ENCODE data around the gene INF2. TPM values are rescaled to one million over a fixed set of nuclear protein-coding genes. Genes with fewer than 3 reads are reported as not detected.

INF2 gene
- total RNA-seq, 1 donor from 2014 or later: 26.6 TPM

DNA sequence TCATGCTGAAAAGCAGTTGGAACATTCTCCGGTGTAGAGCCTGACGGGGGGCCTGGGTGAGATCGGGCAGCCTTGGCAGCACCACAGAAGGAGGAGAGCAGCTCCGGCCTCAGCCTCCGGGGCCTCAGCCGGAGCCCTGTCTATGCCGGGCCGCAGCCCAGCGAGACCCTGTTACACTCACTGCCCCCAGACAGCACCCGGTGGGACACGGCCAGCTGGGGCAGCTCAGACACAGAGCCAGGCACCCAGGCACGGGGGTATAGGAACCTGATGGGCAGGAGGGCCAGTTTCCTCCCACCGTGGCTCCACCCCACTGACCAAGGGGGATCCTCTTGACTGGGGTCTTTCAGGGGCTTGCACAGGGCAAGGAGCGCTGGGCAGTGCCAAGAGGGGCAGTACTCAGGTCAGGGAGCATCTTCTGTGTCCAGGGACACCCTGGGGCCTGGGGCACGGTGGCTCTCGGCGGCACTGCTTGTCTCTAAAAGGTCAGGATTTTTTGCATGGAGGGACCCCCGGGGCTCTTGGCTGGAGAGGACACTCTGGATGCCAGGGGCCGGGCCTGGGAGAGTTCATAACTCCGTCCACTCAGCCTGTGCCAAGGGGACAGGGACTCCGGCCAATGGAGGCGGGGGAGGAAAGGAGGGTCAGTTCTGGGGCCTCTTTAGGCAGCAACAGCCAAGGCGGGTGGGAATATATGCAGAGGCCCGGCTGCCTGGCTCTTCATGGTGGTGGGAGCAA lies 9.4 kb downstream of the INF2 start:
- DNase-seq (ENCODE audit: low read depth): no peak
- TF ChIP-seq, protein P1, sequence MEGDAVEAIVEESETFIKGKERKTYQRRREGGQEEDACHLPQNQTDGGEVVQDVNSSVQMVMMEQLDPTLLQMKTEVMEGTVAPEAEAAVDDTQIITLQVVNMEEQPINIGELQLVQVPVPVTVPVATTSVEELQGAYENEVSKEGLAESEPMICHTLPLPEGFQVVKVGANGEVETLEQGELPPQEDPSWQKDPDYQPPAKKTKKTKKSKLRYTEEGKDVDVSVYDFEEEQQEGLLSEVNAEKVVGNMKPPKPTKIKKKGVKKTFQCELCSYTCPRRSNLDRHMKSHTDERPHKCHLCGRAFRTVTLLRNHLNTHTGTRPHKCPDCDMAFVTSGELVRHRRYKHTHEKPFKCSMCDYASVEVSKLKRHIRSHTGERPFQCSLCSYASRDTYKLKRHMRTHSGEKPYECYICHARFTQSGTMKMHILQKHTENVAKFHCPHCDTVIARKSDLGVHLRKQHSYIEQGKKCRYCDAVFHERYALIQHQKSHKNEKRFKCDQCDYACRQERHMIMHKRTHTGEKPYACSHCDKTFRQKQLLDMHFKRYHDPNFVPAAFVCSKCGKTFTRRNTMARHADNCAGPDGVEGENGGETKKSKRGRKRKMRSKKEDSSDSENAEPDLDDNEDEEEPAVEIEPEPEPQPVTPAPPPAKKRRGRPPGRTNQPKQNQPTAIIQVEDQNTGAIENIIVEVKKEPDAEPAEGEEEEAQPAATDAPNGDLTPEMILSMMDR (IDR thresholded peaks at IDR 0.05; ENCODE audit: insufficient read depth, low read length, severe bottlenecking): no peak
- no peak overlapping the region for H3K4me3 ChIP-seq (ENCODE audit: low read depth, low read length)
- H3K27me3 ChIP-seq (ENCODE audit: control insufficient read depth, insufficient read depth, low read length): no peaks in the 10 kb centered on the region
- FAIRE-seq: no peak
- H3K36me3 ChIP-seq (ENCODE audit: control insufficient read depth, insufficient read depth, low read length): peaks cover 41% of the 10 kb centered on the region

DNA sequence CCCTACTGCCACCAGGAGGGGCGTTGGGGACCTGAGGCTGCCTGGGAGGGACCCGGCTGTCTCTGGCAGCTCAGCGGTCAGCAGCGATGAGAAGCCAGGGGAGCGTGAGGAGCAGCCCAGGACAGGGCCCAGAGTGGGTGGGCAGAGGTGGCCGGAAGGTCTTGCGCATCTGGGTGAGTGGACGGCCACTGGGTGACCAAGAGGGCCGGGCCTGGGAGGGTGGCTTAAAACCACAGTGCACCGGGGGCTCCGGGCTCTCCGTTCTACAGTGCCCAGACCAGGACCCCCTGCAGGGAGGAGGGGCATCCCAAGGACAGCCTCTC lies 10.0 kb downstream of the INF2 start:
- Histone ChIP-seq H3K36me3 (ENCODE audit: control insufficient read depth, insufficient read depth, low read length) (peaks cover 40% of the 10 kb centered on the region), H3K27me3 (ENCODE audit: control insufficient read depth, insufficient read depth, low read length) (no peaks in the 10 kb centered on the region), H3K4me3 (ENCODE audit: low read depth, low read length) (no peak overlapping the region)
- DNase-seq (ENCODE audit: low read depth) (no peak), FAIRE-seq (no peak)
- TF ChIP-seq, protein P1 (IDR thresholded peaks at IDR 0.05; ENCODE audit: insufficient read depth, low read length, severe bottlenecking): no peak

- TF ChIP-seq, protein P1 (IDR thresholded peaks at IDR 0.05; ENCODE audit: insufficient read depth, low read length, severe bottlenecking): no peak
- no peaks in the 10 kb centered on the region for H3K27me3 ChIP-seq (ENCODE audit: control insufficient read depth, insufficient read depth, low read length)
- no peak for DNase-seq (ENCODE audit: low read depth)
- no peak overlapping the region for H3K4me3 ChIP-seq (ENCODE audit: low read depth, low read length)
- H3K36me3 ChIP-seq (ENCODE audit: control insufficient read depth, insufficient read depth, low read length): peaks cover 37% of the 10 kb centered on the region
- FAIRE-seq: no peak
Measured at GRCh38 chr14:104700225-104700651, 10.8 kb downstream of the INF2 start.

GRCh38 chr14:104700747-104701217 lies 11.4 kb downstream of the INF2 start:
- H3K4me3 ChIP-seq (ENCODE audit: low read depth, low read length): no peak overlapping the region
- peaks cover 36% of the 10 kb centered on the region for H3K36me3 ChIP-seq (ENCODE audit: control insufficient read depth, insufficient read depth, low read length)
- H3K27me3 ChIP-seq (ENCODE audit: control insufficient read depth, insufficient read depth, low read length): no peaks in the 10 kb centered on the region
- DNase-seq (ENCODE audit: low read depth) (no peak), FAIRE-seq (no peak)
- TF ChIP-seq, protein P1 (IDR thresholded peaks at IDR 0.05; ENCODE audit: insufficient read depth, low read length, severe bottlenecking): no peak

DNA sequence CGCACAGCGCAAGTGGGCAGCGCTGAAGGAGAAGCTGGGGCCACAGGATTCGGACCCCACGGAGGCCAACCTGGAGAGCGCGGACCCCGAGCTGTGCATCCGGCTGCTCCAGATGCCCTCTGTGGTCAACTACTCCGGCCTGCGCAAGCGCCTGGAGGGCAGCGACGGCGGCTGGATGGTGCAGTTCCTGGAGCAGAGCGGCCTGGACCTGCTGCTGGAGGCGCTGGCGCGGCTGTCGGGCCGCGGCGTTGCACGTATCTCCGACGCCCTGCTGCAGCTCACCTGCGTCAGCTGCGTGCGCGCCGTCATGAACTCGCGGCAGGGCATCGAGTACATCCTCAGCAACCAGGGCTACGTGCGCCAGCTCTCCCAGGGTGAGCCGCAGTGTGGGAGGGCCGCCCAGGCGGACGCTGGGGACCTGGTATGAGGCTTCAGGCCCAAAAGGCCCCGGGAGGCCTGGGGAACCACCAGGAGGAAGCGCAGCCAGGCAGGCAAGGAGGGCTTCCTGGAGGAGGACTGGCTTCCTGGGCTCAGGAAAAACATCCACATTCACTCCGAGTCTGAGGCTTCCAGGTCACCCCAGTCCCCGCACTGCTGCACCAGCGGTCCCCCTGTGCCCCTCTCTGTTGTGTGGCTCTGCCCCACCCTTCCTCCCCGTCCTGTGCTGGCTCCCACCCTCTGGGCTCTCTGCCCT lies 12.1 kb downstream of the INF2 start:
- peaks cover 33% of the 10 kb centered on the region for H3K36me3 ChIP-seq (ENCODE audit: control insufficient read depth, insufficient read depth, low read length)
- no peaks in the 10 kb centered on the region for H3K27me3 ChIP-seq (ENCODE audit: control insufficient read depth, insufficient read depth, low read length)
- DNase-seq (ENCODE audit: low read depth) (no peak), FAIRE-seq (no peak)
- TF ChIP-seq, protein P1 (IDR thresholded peaks at IDR 0.05; ENCODE audit: insufficient read depth, low read length, severe bottlenecking): no peak
- no peak overlapping the region for H3K4me3 ChIP-seq (ENCODE audit: low read depth, low read length)
